NCI-H82 treated with DMSO at 0.1 percent for 48 hours (cell line): ENCODE data around the gene HDAC1.
"Not testable (repeated sequence)": the region's sequence is repeated elsewhere in the genome, so short reads cannot be mapped to it uniquely, and the experiment has no call there.

ENCODE experiments used
- DNase-seq: peaks from one replicate; lab custom pipeline; 2025; ENCODE audit not compliant: unreplicated experiment; lab: John Stamatoyannopoulos, UW

HDAC1 gene

DNA sequence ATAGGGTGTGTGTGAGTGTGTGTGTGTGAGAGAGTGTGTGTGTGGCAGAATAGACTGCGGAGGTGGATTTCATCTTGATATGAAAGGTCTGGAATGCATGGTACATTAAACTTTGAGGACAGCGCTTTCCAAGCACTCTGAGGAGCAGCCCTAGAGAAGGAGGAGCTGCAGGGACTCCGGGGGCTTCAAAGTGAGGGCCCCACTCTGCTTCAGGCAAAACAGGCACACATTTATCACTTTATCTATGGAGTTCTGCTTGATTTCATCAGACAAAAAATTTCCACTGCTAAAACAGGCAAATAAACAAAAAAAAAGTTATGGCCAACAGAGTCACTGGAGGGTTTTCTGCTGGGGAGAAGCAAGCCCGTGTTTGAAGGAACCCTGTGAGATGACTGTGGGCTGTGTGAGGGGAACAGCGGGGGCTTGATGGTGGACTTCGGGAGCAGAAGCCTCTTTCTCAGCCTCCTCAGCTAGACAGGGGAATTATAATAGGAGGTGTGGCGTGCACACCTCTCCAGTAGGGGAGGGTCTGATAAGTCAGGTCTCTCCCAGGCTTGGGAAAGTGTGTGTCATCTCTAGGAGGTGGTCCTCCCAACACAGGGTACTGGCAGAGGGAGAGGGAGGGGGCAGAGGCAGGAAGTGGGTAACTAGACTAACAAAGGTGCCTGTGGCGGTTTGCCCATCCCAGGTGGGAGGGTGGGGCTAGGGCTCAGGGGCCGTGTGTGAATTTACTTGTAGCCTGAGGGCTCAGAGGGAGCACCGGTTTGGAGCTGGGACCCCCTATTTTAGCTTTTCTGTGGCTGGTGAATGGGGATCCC lies 18.3 kb upstream of the HDAC1 start:
- DNase-seq, result no peak

- DNase-seq, result no peak
Observed at GRCh38 chr1:32274646-32275340, 17.1 kb upstream of the HDAC1 start.

GRCh38 chr1:32275424-32275823 lies 16.5 kb upstream of the HDAC1 start:
- no peak for DNase-seq

DNA sequence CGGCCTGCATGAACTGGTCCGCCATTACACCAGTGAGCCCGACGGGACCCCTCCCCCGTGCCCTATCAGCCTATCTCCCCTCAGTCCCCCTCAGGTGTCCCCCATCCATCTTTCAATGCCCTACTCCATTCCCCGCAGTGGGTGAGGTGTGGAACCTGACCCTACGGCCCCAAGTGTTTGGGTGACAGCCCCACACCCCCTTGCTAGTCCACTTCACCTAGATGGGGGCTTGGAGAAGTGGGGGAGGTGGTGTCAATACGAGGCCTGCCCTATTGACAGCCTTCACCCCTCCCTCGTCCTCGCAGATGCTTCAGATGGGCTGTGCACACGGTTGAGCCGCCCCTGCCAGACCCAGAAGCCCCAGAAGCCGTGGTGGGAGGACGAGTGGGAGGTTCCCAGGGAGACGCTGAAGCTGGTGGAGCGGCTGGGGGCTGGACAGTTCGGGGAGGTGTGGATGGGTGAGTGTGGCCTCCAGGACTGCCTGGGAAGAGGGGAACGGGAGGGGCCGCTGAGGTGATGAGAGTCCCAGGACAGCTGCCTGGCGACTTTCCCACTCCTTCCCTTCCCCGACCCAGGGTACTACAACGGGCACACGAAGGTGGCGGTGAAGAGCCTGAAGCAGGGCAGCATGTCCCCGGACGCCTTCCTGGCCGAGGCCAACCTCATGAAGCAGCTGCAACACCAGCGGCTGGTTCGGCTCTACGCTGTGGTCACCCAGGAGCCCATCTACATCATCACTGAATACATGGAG lies 15.7 kb upstream of the HDAC1 start:
- no peak for DNase-seq

DNA sequence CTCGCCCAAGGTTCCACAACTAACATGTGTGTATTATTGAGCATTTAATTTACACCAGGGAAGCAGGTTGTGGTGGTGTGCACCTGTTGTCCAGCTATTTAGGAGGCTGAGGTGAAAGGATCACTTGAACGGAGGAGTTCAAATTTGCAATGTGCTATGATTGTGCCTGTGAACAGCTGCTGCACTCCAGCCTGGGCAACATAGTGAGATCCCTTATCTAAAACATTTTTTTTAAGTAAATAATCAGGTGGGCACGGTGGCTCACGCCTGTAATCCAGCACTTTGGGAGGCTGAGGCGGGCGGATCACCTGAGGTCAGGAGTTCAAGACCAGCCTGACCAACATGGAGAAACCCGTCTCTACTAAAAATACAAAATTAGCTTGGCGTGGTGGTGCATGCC lies 7.1 kb upstream of the HDAC1 start:
- not testable (repeated sequence) for DNase-seq

- DNase-seq, result no peak
Observed at GRCh38 chr1:32285658-32286057, 6.2 kb upstream of the HDAC1 start.

DNA sequence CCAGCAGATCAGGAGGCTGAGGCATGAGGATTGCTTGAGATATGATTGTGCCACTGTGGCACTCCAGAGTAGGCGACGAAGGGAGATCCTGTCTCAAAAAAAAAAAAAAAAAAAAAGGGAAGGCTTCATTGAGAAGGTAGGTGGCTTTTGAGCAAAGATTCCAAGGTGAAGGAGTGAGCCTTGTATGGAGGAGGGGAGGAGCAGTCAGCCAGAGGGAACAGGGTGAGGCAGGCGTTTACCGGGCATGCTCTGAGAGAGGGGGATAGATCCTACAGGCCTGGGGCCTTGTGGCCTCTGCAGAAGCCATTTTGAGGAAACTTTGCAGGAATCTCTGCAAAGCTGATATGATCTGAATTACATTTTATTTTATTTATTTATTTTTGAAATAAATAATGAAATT lies 5.1 kb upstream of the HDAC1 start:
- DNase-seq, result no peak

DNA sequence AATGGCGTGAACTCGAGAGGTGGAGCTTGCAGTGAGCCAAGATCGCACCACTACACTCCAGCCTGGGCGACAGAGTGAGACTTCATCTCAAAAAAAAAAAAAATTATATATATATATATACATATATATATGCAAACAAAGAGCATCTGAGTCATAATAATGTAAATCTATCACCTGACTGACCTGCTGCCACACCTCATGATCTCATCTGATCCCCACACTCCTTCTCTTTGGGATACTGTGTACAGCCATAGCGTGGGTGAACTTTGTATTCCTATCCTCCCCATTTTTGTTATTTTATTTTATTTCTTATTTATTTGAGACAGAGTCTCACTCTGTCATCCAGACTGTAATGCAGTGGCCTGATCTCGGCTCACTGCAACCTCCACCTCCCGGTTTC lies 2.6 kb upstream of the HDAC1 start:
- no peak for DNase-seq

GRCh38 chr1:32291145-32291707 lies 657 bp upstream of the HDAC1 start:
- peak; percentile 38 for DNase-seq

GRCh38 chr1:32298211-32298610 lies 6.3 kb downstream of the HDAC1 start:
- not testable (repeated sequence) for DNase-seq

- DNase-seq, result no peak
Observed at GRCh38 chr1:32299327-32299726, 7.4 kb downstream of the HDAC1 start.

GRCh38 chr1:32303358-32303757 lies 11.5 kb downstream of the HDAC1 start:
- DNase-seq, result no peak

DNA sequence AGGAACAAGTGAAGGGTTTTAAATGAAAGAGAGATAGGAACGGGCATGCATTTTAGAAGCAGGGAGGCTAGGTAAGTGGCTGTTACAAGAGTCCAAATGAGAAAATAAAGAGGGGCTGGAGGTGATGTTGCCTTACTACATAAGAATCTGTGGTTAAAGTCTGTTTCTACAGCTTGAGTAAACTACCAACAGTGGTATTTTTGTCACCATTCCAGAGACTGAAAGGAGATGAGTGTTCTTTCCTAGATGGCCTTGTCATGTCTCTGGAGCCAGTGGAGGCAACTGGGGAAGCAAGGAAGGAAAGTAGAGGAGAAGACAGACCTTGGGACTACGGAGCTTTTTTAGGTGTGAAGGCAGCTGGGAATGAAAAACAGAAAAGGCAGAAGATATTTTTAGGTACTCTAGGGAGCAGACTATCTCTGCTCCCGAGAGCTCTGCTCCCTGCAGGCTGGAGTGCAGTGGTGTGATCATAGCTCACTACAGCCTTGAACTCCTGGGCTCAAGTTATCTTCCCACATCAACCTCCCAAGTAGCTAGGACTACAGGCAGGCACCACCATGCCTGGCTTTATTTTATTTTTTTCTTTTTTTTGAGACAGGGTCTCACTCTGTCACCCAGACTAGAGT lies 12.2 kb downstream of the HDAC1 start:
- no peak for DNase-seq

DNA sequence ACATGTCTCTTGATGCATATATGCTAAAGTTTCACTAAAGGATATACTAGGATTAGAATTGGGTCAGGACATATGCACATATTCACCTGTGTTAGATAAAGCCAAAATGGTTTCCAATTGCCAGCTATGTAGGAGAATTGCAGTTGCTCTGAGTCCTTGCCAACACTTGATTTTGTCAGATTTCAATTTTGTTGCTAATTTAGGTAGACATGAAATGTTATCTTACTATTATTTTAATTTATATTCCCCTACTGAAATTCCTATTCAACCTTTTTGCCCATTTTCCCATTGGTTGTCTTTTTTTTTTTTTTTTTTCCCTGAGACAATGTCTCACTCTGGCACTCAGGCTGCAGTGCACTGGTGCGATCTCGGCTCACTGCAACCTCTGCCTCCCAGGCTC lies 13.4 kb downstream of the HDAC1 start:
- no peak for DNase-seq

GRCh38 chr1:32307324-32307723 lies 15.4 kb downstream of the HDAC1 start:
- no peak for DNase-seq

- DNase-seq, result no peak
Observed at GRCh38 chr1:32309960-32310359, 18.1 kb downstream of the HDAC1 start.

- peak; percentile 24 for DNase-seq
Observed at GRCh38 chr1:32311709-32312393, 20.0 kb downstream of the HDAC1 start.

GRCh38 chr1:32316903-32317277 lies 25.0 kb downstream of the HDAC1 start:
- no peak for DNase-seq

DNA sequence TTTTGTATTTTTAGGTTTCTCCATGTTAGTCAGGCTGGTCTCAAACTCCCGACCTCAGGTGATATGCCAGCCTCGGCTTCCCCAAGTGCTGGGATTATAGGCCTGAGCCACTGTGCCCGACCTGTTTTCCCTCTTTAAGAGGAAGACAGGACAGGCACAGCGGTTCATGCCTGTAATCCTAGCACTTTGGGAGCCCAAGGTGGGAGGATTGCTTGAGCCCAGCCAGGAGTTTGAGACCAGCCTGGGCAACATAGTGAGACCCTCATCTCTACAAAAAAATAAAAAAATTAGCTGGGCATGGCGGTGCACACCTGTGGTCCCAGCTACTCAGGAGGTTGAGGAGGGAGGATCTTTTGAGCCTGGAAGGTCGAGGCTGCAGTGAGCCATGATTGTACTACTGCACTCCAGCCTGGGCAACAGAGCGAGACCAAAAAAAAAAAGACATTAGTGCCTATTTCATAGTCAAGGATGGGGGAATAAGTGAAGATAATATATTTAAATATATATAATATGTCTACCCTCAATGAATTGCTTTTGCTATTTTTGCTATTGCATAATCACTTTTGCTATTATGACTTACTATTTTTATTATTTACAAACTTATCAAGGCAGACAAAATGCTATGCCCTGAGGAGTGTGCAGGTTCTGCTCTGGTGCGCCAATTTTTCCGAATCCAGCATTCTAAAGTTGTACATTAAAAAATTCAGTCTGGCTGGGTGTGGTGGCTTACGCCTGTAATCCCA lies 26.4 kb downstream of the HDAC1 start:
- DNase-seq, result no peak
